ENCODE measurements around the gene PA2G4. TPM values are rescaled to one million over a fixed set of nuclear protein-coding genes. Genes with fewer than 3 reads are reported as not detected.

PA2G4 gene
- total RNA-seq, 1 experiment from 2014 or later, result 406 TPM

- peak overlapping the region; percentile 97 for H3K4me2 ChIP-seq (ENCODE audit: low read length)
- POLR2A ChIA-PET (ENCODE audit: unreplicated experiment), result interaction anchor here (1.0 to 1.8 kb wide), 2 partner anchors 31 to 41 kb away, joined by 4 to 6 read pairs; partner anchors contain the start of genes ESYT1 and ZC3H10
- H3K4me1 ChIP-seq (ENCODE audit: insufficient read depth, low read length), result peaks cover 26% of the 10 kb centered on the region
- H3K9me3 ChIP-seq (ENCODE audit: low read length), result no peaks in the 10 kb centered on the region
- H3K9ac ChIP-seq (ENCODE audit: low read length), result peak overlapping the region; percentile 90
- intact Hi-C loops (cut with micrococcal nuclease), result loop anchor here (1.0 to 5.0 kb wide), 3 partner anchors 30 to 42 kb away; partner anchors contain the start of genes RPL41, SMARCC2 and ZC3H10
- peaks cover 38% of the 10 kb centered on the region for H3K79me2 ChIP-seq (ENCODE audit: low read length)
- H3K27me3 ChIP-seq (ENCODE audit: low read length), result no peaks in the 10 kb centered on the region
- peak overlapping the region; percentile 76 for H3K4me3 ChIP-seq (ENCODE audit: low read length)
- CTCF ChIA-PET, result interaction anchor here (0.8 to 0.9 kb wide), 2 partner anchors 29 to 41 kb away, joined by 3 read pairs; partner anchors contain the start of gene ZC3H10
- H4K20me1 ChIP-seq (ENCODE audit: low read length), result peaks cover 34% of the 10 kb centered on the region
- TSS peak; percentile 74 for BruUV-seq (replicated peaks)
- peaks cover 44% of the 10 kb centered on the region for H3K36me3 ChIP-seq (ENCODE audit: low read depth, low read length)
- peaks cover 9% of the 10 kb centered on the region for H3F3A ChIP-seq (ENCODE audit: low read length, unreplicated experiment)
- no peaks in the 10 kb centered on the region for H3K9me2 ChIP-seq (replicated peaks; ENCODE audit: low read length)
- H3K27ac ChIP-seq (ENCODE audit: low read length), result peak overlapping the region; percentile 68
- DNase-seq (peak; percentile 67), ATAC-seq (peak; percentile 45)
- no peak for TF ChIP-seq EZH2 (IDR thresholded peaks at IDR 0.05; ENCODE audit: low read length, unreplicated experiment)
- TF ChIP-seq EZH2phosphoT487 (IDR thresholded peaks at IDR 0.05; ENCODE audit: borderline replicate concordance, low read length), result no peak
- no peak for TF ChIP-seq CTCF (conservative IDR thresholded peaks at IDR 0.05; ENCODE audit: low read depth, low read length)
- no peak overlapping the region for H2AFZ ChIP-seq (ENCODE audit: low read length)
Observed at GRCh38 chr12:56158926-56159461, 54.6 kb downstream of the PA2G4 start.

GRCh38 chr12:56159482-56160192, 55.3 kb downstream of the PA2G4 start:
- DNase-seq (no peak), ATAC-seq (no peak)
- H3K36me3 ChIP-seq (ENCODE audit: low read depth, low read length), result peaks cover 44% of the 10 kb centered on the region
- CTCF ChIA-PET, result no interaction called here
- H3F3A ChIP-seq (ENCODE audit: low read length, unreplicated experiment), result peaks cover 9% of the 10 kb centered on the region
- intact Hi-C loops (cut with micrococcal nuclease), result loop anchor here (2.0 to 5.0 kb wide), 2 partner anchors 29 to 42 kb away; partner anchors contain the start of genes RPL41, SMARCC2 and ZC3H10
- peaks cover 38% of the 10 kb centered on the region for H3K79me2 ChIP-seq (ENCODE audit: low read length)
- H3K9ac ChIP-seq (ENCODE audit: low read length), result peak overlapping the region; percentile 90
- POLR2A ChIA-PET (ENCODE audit: unreplicated experiment), result interaction anchor here (1.0 to 1.8 kb wide), 3 partner anchors 32 to 42 kb away, joined by 4 to 6 read pairs (median 4); partner anchors contain the start of genes ESYT1 and ZC3H10
- peak overlapping the region; percentile 68; the same call in 1 of the 2 replicates for H3K27ac ChIP-seq (ENCODE audit: low read length)
- H3K9me3 ChIP-seq (ENCODE audit: low read length), result no peaks in the 10 kb centered on the region
- H2AFZ ChIP-seq (ENCODE audit: low read length), result no peak overlapping the region
- BruUV-seq (replicated peaks), result no TSS peak
- no peaks in the 10 kb centered on the region for H3K9me2 ChIP-seq (replicated peaks; ENCODE audit: low read length)
- H3K4me3 ChIP-seq (ENCODE audit: low read length), result peak overlapping the region; percentile 76
- H4K20me1 ChIP-seq (ENCODE audit: low read length), result peaks cover 34% of the 10 kb centered on the region
- H3K4me1 ChIP-seq (ENCODE audit: insufficient read depth, low read length), result peaks cover 26% of the 10 kb centered on the region
- H3K27me3 ChIP-seq (ENCODE audit: low read length), result no peaks in the 10 kb centered on the region
- TF ChIP-seq CTCF (conservative IDR thresholded peaks at IDR 0.05; ENCODE audit: low read depth, low read length), result no peak
- no peak for TF ChIP-seq EZH2phosphoT487 (IDR thresholded peaks at IDR 0.05; ENCODE audit: borderline replicate concordance, low read length)
- no peak for TF ChIP-seq EZH2 (IDR thresholded peaks at IDR 0.05; ENCODE audit: low read length, unreplicated experiment)
- peak overlapping the region; percentile 97 for H3K4me2 ChIP-seq (ENCODE audit: low read length)

Data from PC-3 (cell line).